Measurements from ENCODE around the gene FBXO48.

The FBXO48 gene

DNA sequence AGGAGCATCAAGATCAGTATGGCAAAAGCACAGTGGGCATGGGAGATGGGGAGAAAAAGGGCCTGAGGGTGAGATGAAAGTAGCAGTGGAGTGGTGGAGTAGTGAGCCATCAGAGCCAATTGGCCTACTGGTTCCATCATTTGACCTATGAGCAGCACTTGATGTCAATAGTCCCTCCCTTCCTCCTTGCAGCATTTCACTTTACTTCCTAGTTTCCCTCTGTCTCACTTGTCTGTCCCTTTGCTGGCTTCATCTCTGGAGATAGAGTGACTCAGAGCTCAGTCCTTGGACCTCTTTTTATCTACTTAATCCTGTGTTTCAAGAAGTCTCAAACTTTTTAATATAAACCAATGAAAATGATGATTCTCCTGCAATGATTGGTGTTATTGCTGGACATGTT, 32.1 kb downstream of the FBXO48 start:
- peaks cover 5% of the 10 kb centered on the region for H3K4me1 Mint-ChIP-seq
- DNase-seq, result no peak
- H3K9me3 Mint-ChIP-seq, result no peaks in the 10 kb centered on the region
- no peaks in the 10 kb centered on the region for H3K36me3 Mint-ChIP-seq (ENCODE audit: low read depth)
- peaks cover 1% of the 10 kb centered on the region for H3K27me3 Mint-ChIP-seq
- no peak overlapping the region for H3K27ac Mint-ChIP-seq
- no peak for ATAC-seq
- H3K4me3 Mint-ChIP-seq, result no peak overlapping the region

DNA sequence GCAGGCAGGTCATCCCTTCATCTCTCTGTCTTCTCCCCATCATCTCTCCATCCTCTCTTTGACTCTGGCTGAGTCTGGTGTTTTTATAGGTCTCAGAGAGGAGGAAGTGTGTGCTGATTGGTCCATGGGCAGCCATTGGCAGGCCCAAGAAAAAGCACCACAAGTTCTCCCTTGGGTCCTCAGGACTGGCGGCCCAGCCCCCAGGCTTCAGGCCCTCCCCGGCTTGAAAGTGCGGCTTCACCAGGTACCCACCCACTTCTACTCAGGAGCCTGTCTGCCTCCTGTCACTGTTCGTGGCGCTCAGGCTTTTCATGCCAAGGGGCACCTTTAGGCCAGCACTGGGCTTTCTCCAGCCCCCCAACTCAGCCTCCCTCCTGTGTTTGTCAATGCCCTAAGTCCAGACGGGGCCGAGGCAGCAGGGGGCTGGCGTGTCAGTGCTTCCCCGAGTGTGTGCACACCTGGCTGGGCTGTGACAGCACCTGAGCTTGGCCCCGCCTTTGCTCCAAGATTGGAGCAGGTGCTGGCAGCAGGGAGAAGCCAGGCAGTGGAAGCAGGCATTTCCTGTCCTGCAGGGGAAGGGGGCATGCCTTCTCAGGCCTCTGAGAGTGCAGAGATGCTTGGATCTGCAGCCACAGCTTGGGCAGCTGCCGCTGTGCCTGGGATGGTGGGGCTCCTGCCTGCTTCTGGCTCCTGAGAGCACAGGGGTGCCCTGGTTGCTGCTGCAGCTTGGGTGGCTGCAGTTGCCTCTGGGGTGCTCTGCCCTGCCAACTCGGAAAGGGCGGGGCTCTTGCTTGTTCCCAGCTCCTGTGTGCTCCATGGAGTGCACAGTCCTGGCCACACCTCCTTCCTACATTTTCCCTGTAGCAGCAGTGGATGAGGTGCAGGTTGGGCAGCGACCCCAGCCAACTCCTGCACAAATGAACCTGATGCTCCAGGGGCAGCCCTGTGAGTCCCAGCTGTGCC, 34.1 kb downstream of the FBXO48 start:
- no peak for DNase-seq
- ATAC-seq, result no peak
- Mint-ChIP-seq H3K27me3 (peaks cover 1% of the 10 kb centered on the region), H3K4me1 (peaks cover 3% of the 10 kb centered on the region), H3K4me3 (no peak overlapping the region), H3K36me3 (ENCODE audit: low read depth) (no peaks in the 10 kb centered on the region), H3K9me3 (no peaks in the 10 kb centered on the region), H3K27ac (no peak overlapping the region)

DNA sequence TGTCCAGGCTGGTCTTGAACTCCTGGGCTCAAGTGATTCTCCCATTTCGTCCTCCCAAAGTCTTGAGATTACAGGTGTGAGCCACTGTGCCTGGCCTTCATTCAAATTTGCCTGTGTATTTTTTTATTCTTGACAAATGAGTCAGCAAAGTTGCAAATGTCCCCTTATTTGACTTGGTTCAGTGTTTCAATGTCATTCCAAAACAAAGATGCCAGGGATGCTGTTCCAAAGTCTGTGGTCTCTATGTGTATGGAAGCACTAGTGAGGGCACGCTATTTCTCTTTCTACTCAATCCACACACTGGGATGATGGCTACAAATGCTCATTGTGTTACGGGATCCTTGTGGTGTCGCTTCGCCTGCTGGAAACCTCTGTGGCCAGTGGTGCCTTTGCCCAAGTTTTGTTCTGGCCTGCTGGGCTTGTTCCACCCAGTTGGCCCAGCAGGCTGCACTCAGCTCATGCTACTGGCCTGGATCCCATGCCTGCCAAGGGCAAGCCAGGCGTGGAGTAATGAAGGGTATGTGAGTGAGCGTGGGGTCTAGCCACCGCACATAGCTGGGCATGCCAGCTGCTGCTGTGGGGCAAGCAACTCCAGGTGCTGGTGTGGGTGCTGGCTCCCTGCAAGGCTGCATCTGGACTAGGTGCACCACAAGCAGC, 35.6 kb downstream of the FBXO48 start:
- Mint-ChIP-seq H3K27me3 (no peaks in the 10 kb centered on the region), H3K27ac (no peak overlapping the region), H3K4me3 (no peak overlapping the region), H3K4me1 (peaks cover 16% of the 10 kb centered on the region), H3K36me3 (ENCODE audit: low read depth) (no peaks in the 10 kb centered on the region), H3K9me3 (no peaks in the 10 kb centered on the region)
- no peak for DNase-seq
- no peak for ATAC-seq

DNA sequence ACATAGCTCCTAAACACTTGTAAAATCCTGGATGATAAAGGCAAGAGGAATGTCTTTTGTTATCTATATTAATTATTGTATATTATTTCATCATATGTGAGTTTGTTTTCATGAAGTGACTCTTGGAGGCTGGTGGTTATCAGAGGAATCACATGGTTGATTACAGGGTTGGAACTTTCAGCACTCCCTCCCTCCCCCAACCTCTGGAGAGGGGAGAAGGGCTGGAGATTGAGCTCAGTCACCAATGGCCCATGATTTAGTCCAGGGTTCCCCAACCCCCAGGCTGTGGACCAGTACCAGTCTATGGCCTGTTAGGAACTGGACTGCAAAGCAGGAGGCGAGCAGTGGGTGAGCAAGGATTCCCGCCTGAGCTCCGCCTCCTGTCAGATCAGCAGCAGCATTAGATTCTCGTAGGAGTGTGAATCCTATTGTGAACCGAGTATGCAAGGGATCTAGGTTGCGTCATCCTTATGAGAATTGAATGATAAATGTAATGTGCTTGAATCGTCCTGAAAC, 37.7 kb downstream of the FBXO48 start:
- H3K9me3 Mint-ChIP-seq, result no peaks in the 10 kb centered on the region

DNA sequence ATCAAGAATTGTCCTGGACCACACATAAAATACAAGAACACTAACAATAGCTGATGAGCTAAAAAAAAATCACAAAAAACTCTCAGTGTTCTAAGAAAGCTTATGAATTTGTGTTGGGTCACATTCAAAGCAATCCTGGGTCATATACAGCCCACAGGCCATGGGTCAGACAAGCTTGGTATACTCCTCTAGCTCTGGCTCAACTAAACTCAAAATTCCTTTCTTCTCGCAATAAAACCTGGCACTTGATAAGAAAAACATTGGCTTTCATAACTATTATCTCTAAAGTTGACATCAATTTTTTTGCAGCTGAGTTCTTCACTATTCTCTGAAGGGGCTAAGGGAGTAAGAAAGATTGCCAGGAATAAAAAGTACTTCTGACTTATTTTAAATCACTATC, 38.3 kb downstream of the FBXO48 start:
- Mint-ChIP-seq H3K9me3 (no peaks in the 10 kb centered on the region), H3K27ac (no peak overlapping the region)
- no peak for ATAC-seq

More for the DNA sequence above, 37.7 kb downstream of the FBXO48 start:
- DNase-seq (no peak), ATAC-seq (no peak)
- H3K27me3 Mint-ChIP-seq, result no peaks in the 10 kb centered on the region
- no peak overlapping the region for H3K27ac Mint-ChIP-seq
- H3K4me3 Mint-ChIP-seq, result no peak overlapping the region
- no peaks in the 10 kb centered on the region for H3K36me3 Mint-ChIP-seq (ENCODE audit: low read depth)
- H3K4me1 Mint-ChIP-seq, result peaks cover 19% of the 10 kb centered on the region

DNA sequence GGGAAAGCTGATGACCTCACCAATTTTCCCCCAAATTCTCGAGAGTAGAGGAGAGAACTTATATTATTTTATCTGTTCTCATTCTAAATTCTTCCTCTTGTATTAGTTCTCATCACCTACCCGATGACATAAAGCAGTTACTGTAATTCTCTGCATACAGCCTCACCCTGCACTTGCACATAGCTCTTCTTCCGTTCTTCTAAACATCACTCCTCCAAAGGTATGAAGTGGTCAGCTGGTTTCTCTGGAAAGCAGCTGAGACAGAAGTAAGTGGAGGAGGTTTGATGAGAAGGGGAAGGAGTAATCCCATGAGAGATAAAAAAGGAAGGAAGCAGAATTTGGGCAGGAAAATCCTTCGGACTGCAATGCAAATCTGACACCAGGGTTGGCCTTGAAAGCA, 39.0 kb downstream of the FBXO48 start:
- no peak for DNase-seq
- ATAC-seq, result no peak
- Mint-ChIP-seq H3K9me3 (no peaks in the 10 kb centered on the region), H3K27me3 (no peaks in the 10 kb centered on the region), H3K36me3 (ENCODE audit: low read depth) (no peaks in the 10 kb centered on the region), H3K4me3 (no peak overlapping the region), H3K27ac (no peak overlapping the region), H3K4me1 (peaks cover 19% of the 10 kb centered on the region)

More for the DNA sequence above, 38.3 kb downstream of the FBXO48 start:
- H3K4me1 Mint-ChIP-seq, result peaks cover 19% of the 10 kb centered on the region
- no peak overlapping the region for H3K4me3 Mint-ChIP-seq
- H3K27me3 Mint-ChIP-seq, result no peaks in the 10 kb centered on the region
- no peak for DNase-seq
- H3K36me3 Mint-ChIP-seq (ENCODE audit: low read depth), result no peaks in the 10 kb centered on the region

DNA sequence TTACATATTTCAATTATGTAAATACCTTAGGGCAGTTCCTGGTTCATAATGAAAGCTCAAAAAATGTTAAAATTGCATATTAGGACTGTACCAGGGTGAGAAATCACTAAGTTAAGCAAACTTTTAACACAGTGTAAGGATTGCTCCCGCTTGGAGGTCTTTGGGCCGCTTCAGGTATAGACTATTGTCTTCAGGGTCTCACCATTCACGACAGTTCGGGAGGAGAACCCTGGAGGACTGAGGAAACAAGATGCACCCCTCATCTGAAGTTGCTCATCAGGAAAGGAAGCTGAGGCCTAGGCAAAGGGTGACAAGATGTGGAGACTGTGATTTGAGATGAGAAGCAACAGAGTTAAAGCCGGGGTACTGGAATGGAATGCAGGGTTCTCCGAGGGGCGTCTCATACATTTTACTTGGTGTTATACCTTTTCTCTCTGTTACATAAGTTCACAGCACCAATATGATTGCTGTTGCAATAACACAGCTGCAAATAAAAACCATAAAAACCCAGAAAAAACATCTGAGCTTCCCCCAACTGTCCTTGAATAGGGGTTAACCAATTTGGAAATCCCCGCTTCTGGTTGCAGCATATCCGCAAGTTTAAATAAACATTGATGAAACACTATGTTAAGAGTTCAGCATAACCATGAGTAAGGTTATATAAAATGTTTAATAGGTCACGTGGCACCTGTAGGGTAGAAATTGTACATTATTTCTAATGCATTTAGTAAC, 40.1 kb downstream of the FBXO48 start:
- no peaks in the 10 kb centered on the region for H3K9me3 Mint-ChIP-seq
- DNase-seq (no peak), ATAC-seq (no peak)
- H3K27ac Mint-ChIP-seq, result no peak overlapping the region
- no peak overlapping the region for H3K4me3 Mint-ChIP-seq
- peaks cover 20% of the 10 kb centered on the region for H3K4me1 Mint-ChIP-seq
- H3K36me3 Mint-ChIP-seq (ENCODE audit: low read depth), result peaks cover under 1% of the 10 kb centered on the region
- peaks cover under 1% of the 10 kb centered on the region for H3K27me3 Mint-ChIP-seq

DNA sequence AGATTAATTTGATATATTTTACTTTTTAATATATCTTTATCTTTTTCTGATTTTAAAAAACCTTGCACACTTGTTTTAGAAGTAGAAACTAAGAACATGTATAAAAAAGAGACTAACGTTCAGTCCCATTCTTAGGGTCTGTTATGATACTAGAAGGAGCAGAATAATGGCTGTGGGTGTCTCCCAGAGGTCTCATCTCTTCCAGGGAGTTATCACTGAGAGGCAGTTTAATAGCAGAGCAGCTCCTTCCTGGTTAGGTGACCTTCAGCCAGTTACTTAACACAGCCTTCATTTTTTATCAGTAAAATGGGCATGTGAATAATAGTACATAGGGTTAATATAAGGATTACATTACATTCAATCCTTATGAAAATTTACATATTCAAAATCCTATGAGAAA, 40.6 kb downstream of the FBXO48 start:
- no peak overlapping the region for H3K27ac Mint-ChIP-seq
- H3K27me3 Mint-ChIP-seq, result peaks cover 2% of the 10 kb centered on the region
- H3K36me3 Mint-ChIP-seq (ENCODE audit: low read depth), result peaks cover 2% of the 10 kb centered on the region

DNA sequence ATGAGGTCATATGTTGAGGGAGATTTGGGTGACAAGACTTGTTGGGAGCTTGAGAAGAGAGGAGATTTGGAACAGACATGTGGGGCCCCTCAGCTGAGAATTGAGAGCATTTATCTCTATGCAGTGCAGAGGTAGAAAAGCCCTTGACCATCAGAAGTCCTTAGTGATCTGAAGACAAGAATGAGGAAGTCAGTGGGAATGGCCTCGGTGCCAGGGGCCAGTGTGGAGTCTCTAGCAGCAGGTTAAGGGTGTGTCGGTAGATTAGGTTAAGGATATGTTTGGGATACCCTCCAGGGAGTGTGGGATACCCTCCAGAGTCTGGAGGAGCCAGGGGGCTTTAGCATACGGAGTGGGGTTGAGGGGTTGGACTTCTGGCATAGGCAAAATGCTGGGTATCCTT, 41.6 kb downstream of the FBXO48 start:
- Mint-ChIP-seq H3K27ac (no peak overlapping the region), H3K27me3 (peaks cover 2% of the 10 kb centered on the region), H3K4me1 (peaks cover 26% of the 10 kb centered on the region), H3K36me3 (ENCODE audit: low read depth) (peaks cover 2% of the 10 kb centered on the region), H3K9me3 (no peaks in the 10 kb centered on the region), H3K4me3 (no peak overlapping the region)
- DNase-seq (no peak), ATAC-seq (no peak)

More for the DNA sequence above, 40.6 kb downstream of the FBXO48 start:
- DNase-seq, result no peak
- Mint-ChIP-seq H3K4me3 (no peak overlapping the region), H3K9me3 (no peaks in the 10 kb centered on the region), H3K4me1 (peaks cover 25% of the 10 kb centered on the region)
- no peak for ATAC-seq

DNA sequence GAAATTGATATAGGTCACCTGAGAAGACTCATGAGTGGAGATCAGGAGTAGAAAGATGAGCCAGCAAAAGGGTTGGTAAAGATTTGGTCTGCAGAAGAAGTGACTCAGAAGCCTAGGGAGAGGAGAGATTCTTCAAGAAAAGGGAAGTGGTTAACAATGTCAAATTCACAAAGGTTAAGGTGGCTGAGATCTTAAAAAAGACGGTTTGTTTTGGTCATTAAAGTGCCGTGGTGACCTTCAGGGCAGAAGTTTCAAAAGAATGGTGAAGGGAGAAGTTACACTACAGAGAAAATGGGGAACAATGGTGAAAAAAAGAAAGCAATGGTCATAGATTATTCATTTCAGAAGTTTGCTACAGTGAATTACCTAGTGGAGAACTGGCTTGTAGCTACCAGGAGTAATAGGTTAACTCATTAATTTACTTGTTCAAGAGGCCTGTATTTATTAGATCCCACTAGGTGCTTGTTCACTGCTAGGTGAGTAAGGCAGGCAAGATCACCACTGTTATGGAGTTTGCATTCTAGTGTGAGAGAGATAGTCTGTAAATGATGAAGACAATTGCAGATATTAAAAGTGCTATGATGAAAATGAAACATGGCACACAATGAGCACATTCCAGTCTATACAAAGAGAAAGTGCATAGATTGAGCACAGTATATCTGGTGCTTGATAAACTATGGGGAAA, 43.0 kb downstream of the FBXO48 start:
- Mint-ChIP-seq H3K4me1 (peaks cover 29% of the 10 kb centered on the region), H3K27ac (no peak overlapping the region), H3K9me3 (no peaks in the 10 kb centered on the region), H3K36me3 (ENCODE audit: low read depth) (peaks cover 2% of the 10 kb centered on the region), H3K27me3 (peaks cover 2% of the 10 kb centered on the region), H3K4me3 (no peak overlapping the region)
- no peak for DNase-seq
- ATAC-seq, result peak; percentile 89

DNA sequence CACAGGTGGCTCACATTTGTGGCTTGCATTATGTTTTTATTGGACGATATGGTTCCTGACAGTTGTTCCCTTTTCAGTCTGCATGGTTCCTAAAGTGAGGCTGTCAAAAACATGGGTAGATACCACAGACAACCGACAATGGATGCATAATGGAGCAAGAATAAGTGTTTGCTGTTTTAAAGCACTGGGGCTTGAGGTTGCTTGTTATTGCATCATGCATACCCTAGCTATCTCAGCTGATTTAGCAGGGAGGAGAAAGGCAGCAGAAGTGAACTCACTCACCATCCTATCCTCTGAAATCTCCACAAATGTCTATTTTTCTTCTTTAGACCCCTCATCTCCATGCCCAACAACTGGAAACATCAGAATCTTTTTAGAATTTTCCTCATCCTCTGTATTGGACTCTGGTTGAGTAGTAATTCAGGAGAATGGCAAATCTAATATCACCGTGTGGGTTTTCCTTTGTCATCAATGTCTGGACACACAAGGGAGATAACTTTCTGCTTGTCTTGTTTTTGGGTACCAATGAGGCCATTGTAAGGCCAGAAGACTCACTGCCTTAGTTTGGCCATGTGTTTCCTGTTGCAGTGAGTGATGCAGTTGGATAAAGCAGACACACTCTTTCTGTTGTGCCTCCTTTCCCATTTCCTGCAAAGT, 46.7 kb downstream of the FBXO48 start:
- DNase-seq (no peak), ATAC-seq (no peak)
- Mint-ChIP-seq H3K27me3 (peaks cover 2% of the 10 kb centered on the region), H3K4me1 (peaks cover 26% of the 10 kb centered on the region), H3K4me3 (no peak overlapping the region), H3K27ac (no peak overlapping the region), H3K9me3 (no peaks in the 10 kb centered on the region), H3K36me3 (ENCODE audit: low read depth) (peaks cover 2% of the 10 kb centered on the region)

DNA sequence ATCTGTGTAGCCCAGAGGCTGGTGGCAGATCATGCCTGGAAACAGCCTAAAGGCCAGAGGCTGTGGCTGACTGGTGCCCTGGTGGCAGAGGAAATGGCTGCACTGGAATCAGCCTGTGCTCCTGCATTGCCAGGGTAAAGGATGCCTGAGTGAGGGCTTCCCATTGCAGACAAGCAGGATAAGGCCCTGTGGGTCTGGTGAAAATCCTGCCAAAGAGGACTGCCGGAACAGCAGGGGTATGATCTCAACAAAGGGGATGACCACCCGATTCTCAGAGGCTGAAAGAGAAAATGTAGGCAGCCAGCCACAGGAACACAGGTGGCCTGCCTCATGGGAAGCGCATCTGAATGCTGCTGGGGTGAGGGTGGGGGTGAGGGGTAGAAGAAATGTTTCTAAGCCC, 48.2 kb downstream of the FBXO48 start:
- no peak overlapping the region for H3K27ac Mint-ChIP-seq
- no peaks in the 10 kb centered on the region for H3K9me3 Mint-ChIP-seq
- no peak overlapping the region for H3K4me3 Mint-ChIP-seq
- ATAC-seq, result no peak
- DNase-seq, result no peak
- H3K4me1 Mint-ChIP-seq, result peaks cover 28% of the 10 kb centered on the region
- H3K27me3 Mint-ChIP-seq, result peaks cover 2% of the 10 kb centered on the region
- H3K36me3 Mint-ChIP-seq (ENCODE audit: low read depth), result peaks cover 2% of the 10 kb centered on the region

DNA sequence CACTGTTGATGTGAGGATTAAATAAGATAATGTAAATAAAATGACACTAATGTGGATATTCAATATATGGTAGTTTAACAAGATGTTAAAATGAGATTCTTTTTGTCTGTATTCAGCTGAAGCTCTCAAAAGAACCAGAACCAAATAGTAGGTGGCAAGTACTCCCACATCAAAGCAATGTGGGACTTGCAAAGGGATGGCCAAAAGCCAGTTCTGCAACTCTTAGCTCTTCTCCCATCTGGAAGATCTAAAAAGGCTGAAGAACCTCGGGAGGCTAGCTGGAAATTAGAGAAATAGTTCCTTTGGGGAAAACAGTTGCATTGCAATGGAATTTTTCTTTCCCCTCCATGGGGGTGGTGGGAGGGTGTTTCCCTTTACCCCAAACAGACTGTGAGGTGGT, 48.7 kb downstream of the FBXO48 start:
- DNase-seq, result no peak
- no peak for ATAC-seq
- Mint-ChIP-seq H3K4me1 (peaks cover 30% of the 10 kb centered on the region), H3K27ac (no peak overlapping the region), H3K4me3 (no peak overlapping the region), H3K9me3 (no peaks in the 10 kb centered on the region), H3K27me3 (peaks cover 2% of the 10 kb centered on the region), H3K36me3 (ENCODE audit: low read depth) (peaks cover 2% of the 10 kb centered on the region)

DNA sequence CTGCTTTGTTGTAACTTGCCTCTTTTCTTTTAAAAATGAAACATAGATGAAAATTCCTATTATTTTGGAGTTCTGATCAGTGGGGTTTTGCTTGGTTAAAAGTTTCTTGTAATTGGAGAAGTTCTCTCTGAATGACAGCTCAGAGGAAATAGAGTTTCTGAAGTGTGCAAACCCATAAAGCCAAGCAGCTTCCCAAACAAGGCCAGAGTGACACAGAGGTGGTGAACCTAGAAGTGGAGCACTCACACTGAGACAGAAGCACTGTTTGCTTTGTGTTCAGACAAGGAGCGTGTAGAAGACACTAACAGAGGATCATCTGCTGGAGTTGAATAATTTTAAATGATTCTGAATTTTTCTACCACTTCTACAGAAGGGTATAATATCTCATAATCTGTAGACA, 49.2 kb downstream of the FBXO48 start:
- ATAC-seq, result no peak
- H3K27ac Mint-ChIP-seq, result no peak overlapping the region
- peaks cover 32% of the 10 kb centered on the region for H3K4me1 Mint-ChIP-seq
- H3K4me3 Mint-ChIP-seq, result no peak overlapping the region
- DNase-seq, result no peak
- peaks cover 2% of the 10 kb centered on the region for H3K27me3 Mint-ChIP-seq
- peaks cover 2% of the 10 kb centered on the region for H3K36me3 Mint-ChIP-seq (ENCODE audit: low read depth)
- no peaks in the 10 kb centered on the region for H3K9me3 Mint-ChIP-seq

Measured in activated naive CD8-positive, alpha-beta T cell treated with anti-CD3 and anti-CD28 coated beads, Interleukin-2, amount 50 U/mL, for 24 hours (primary cell).